Measurements from ENCODE around the gene ADAMTS2.

ADAMTS2 gene

DNA sequence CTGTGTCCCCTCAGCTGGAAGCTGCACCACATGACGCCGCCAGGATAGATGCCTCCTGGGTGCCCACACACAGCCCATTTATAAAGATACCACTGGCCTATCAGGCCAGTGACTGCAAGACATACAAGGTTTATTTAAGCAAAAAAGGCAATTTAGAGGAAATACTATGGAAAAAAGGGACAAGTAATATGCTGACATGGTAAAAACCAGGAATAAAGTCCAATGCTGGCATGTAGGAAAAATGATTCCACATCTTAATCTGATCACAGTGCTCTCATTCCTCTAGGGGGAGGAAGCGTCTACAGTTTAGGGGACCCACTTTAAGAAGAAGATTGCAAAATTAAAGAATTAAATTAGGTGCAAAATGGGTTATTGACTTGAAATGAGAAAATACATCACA, 205.0 kb downstream of the ADAMTS2 start:
- Mint-ChIP-seq H3K27ac (no peak overlapping the region), H3K9me3 (peaks cover 6% of the 10 kb centered on the region), H3K27me3 (ENCODE audit: low read depth, poor library complexity) (peaks cover 8% of the 10 kb centered on the region), H3K4me3 (no peak overlapping the region), H3K36me3 (ENCODE audit: low read depth) (no peaks in the 10 kb centered on the region), H3K4me1 (peaks cover 13% of the 10 kb centered on the region)
- TF ChIP-seq, protein P1, sequence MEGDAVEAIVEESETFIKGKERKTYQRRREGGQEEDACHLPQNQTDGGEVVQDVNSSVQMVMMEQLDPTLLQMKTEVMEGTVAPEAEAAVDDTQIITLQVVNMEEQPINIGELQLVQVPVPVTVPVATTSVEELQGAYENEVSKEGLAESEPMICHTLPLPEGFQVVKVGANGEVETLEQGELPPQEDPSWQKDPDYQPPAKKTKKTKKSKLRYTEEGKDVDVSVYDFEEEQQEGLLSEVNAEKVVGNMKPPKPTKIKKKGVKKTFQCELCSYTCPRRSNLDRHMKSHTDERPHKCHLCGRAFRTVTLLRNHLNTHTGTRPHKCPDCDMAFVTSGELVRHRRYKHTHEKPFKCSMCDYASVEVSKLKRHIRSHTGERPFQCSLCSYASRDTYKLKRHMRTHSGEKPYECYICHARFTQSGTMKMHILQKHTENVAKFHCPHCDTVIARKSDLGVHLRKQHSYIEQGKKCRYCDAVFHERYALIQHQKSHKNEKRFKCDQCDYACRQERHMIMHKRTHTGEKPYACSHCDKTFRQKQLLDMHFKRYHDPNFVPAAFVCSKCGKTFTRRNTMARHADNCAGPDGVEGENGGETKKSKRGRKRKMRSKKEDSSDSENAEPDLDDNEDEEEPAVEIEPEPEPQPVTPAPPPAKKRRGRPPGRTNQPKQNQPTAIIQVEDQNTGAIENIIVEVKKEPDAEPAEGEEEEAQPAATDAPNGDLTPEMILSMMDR (IDR thresholded peaks at IDR 0.05), result no peak
- no peak for DNase-seq

GRCh38 chr5:179139936-179140235, 205.4 kb downstream of the ADAMTS2 start:
- Mint-ChIP-seq H3K4me3 (no peak overlapping the region), H3K27me3 (ENCODE audit: low read depth, poor library complexity) (peaks cover 8% of the 10 kb centered on the region), H3K27ac (no peak overlapping the region), H3K4me1 (peaks cover 13% of the 10 kb centered on the region), H3K36me3 (ENCODE audit: low read depth) (no peaks in the 10 kb centered on the region), H3K9me3 (peaks cover 10% of the 10 kb centered on the region)
- DNase-seq, result no peak
- TF ChIP-seq, protein P1 (IDR thresholded peaks at IDR 0.05), result no peak

DNA sequence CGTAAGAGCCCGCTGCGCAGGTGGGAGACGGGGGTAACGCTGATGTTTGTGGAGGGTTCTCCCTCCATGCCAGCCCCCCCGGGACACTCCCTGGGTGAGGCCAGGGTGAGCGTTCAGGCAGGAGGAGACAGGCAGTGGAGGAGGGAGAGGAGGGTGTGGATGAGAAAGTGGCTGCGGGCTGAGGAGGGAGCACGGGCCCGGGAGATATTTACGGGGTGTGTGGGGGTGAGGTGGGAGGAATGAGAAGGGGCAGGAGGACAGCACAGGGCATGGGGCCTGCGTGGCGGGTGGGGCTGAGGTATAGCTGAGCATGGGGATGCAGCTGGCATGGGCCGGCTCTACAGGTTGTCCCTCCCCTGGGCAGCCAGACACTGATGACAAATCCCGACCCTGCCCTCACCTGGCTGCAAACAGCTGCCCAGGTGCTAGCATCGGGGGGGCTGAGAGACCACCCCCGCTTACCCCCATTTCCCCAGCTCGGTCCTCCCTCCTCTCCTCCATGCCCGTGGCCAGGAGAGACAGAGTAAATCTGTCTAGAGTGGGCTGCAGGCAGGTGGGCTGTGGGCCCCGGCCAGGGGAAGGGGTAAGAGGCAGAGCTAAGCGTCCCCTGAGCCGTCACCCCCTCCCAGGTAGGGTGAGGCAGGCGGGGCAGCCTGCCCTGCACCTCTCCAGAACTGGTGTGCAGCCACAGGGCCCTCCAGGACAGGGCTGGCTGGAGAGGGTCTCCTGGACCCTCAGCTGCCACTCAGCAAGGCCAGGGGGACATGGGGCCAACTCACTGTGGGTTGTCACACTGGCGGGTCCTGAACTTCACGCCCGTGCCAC, 205.9 kb downstream of the ADAMTS2 start:
- Mint-ChIP-seq H3K36me3 (ENCODE audit: low read depth) (no peaks in the 10 kb centered on the region), H3K27me3 (ENCODE audit: low read depth, poor library complexity) (peaks cover 6% of the 10 kb centered on the region), H3K27ac (no peak overlapping the region), H3K9me3 (peaks cover 12% of the 10 kb centered on the region), H3K4me3 (no peak overlapping the region), H3K4me1 (peaks cover 13% of the 10 kb centered on the region)
- TF ChIP-seq, protein P1 (IDR thresholded peaks at IDR 0.05), result no peak
- no peak for DNase-seq

DNA sequence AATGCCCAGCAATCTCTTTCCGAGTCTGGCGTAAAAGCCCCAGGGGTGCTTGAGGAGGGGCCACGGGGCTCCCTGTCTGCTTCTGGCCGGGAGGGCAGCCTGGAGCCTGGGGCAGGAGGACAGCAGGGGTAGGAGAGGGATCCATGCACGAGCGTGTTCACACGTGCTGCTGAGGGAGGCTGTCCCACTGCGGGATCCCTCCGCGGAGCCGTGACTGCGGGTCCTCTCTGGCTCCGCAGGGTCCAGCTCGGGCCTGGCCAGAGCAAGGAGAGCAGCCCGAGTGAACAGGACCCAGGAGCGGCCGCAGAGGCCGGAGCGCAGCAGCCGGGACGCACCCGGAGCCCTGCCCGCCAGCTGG, 206.7 kb downstream of the ADAMTS2 start:
- Mint-ChIP-seq H3K36me3 (ENCODE audit: low read depth) (peaks cover 5% of the 10 kb centered on the region), H3K27ac (no peak overlapping the region), H3K4me3 (no peak overlapping the region), H3K27me3 (ENCODE audit: low read depth, poor library complexity) (peaks cover 5% of the 10 kb centered on the region), H3K4me1 (peaks cover 13% of the 10 kb centered on the region), H3K9me3 (peaks cover 19% of the 10 kb centered on the region)
- TF ChIP-seq, protein P1 (IDR thresholded peaks at IDR 0.05), result no peak
- no peak for DNase-seq

- H3K36me3 Mint-ChIP-seq (ENCODE audit: low read depth), result peaks cover 7% of the 10 kb centered on the region
- no peak for DNase-seq
- TF ChIP-seq, protein P1 (IDR thresholded peaks at IDR 0.05), result no peak
- H3K27ac Mint-ChIP-seq, result no peak overlapping the region
- H3K4me1 Mint-ChIP-seq, result peaks cover 12% of the 10 kb centered on the region
- peaks cover 5% of the 10 kb centered on the region for H3K27me3 Mint-ChIP-seq (ENCODE audit: low read depth, poor library complexity)
- H3K9me3 Mint-ChIP-seq, result peaks cover 21% of the 10 kb centered on the region
- H3K4me3 Mint-ChIP-seq, result no peak overlapping the region
These were observed 207.4 kb downstream of the ADAMTS2 start for GRCh38 chr5:179137643-179138567.
